Liver (tissue), 9 donors: Measurements from ENCODE around the gene VPS72. TPM values are rescaled to one million over a fixed set of nuclear protein-coding genes. Genes with fewer than 3 reads are reported as not detected.

Experiments
- DNase-seq: peaks from one replicate; pipeline ENCODE4 v3.0.0-alpha.2; 2017; ENCODE audit warnings: low spot score
- H3K27ac ChIP-seq, 2 donors: one replicate each; pipeline ENCODE4 v1.7.0; 2013; ENCODE audit warnings: inconsistent platforms in 2 of 2, low read length in 2 of 2, control low read depth in 1 of 2, low read depth in 1 of 2, mild to moderate bottlenecking in 1 of 2
- H3K27me3 ChIP-seq, 4 donors: one replicate each; pipeline versions ENCODE4 v1.6.1 to v1.7.0; 2013; ENCODE audit warnings: low read length in 3 of 4, inconsistent platforms in 1 of 4, mild to moderate bottlenecking in 1 of 4, moderate library complexity in 1 of 4; ENCODE audit not compliant: control insufficient read depth in 4 of 4, insufficient read depth in 4 of 4
- H3K36me3 ChIP-seq, 4 donors: one replicate each; pipeline versions ENCODE4 v1.6.1 to v1.7.0; 2013; ENCODE audit warnings: low read length in 3 of 4, mild to moderate bottlenecking in 3 of 4, low read depth in 1 of 4, moderate library complexity in 1 of 4; ENCODE audit not compliant: control insufficient read depth in 4 of 4, insufficient read depth in 3 of 4
- H3K4me1 ChIP-seq, 4 donors: one replicate each; pipeline versions ENCODE4 v1.6.1 to v1.7.0; 2013; ENCODE audit warnings: low read length in 3 of 4, mild to moderate bottlenecking in 3 of 4, moderate library complexity in 1 of 4; ENCODE audit not compliant: control insufficient read depth in 4 of 4, insufficient read depth in 4 of 4
- H3K4me3 ChIP-seq, 3 donors: one replicate each; pipeline versions ENCODE4 v1.6.1 to v1.7.0; 2013; ENCODE audit warnings: low read length in 3 of 3, control low read depth in 1 of 3, low read depth in 1 of 3, mild to moderate bottlenecking in 1 of 3
- H3K9ac ChIP-seq, 2 donors: one replicate each; pipeline ENCODE4 v1.7.0; 2013; ENCODE audit warnings: low read length in 2 of 2, mild to moderate bottlenecking in 2 of 2, moderate library complexity in 2 of 2, control low read depth in 1 of 2, low read depth in 1 of 2
- H3K9me3 ChIP-seq, 4 donors: one replicate each; pipeline versions ENCODE4 v1.6.1 to v1.7.0; 2013; ENCODE audit warnings: low read length in 3 of 4; ENCODE audit not compliant: control insufficient read depth in 4 of 4
- ATF3 ChIP-seq: IDR thresholded peaks from 2 replicates; pipeline ENCODE4 v1.6.1; 2016; ENCODE audit warnings: antibody characterized with exemption
- CTCF ChIP-seq: fragments of 150-350 bp; IDR thresholded peaks from 2 replicates; pipeline ENCODE4 v1.5.1; 2017; ENCODE audit warnings: improper control_type of control experiment, low read depth, low read length; ENCODE audit not compliant: missing input control
- EGR1 ChIP-seq, 2 donors: IDR thresholded peaks; 2 replicates each; pipeline ENCODE4 v1.6.1; 2016 to 2018; ENCODE audit warnings: antibody characterized with exemption in 2 of 2, low read depth in 2 of 2
- FOXA1 ChIP-seq: IDR thresholded peaks from 2 replicates; pipeline ENCODE4 v1.6.1; 2016; ENCODE audit warnings: antibody characterized with exemption
- FOXA2 ChIP-seq: IDR thresholded peaks from 2 replicates; pipeline ENCODE4 v1.6.1; 2016; ENCODE audit warnings: antibody characterized with exemption
- GABPA ChIP-seq, 2 donors: IDR thresholded peaks in 1 of 2; conservative IDR thresholded peaks in 1 of 2; 2 replicates each; pipeline ENCODE4 v1.6.1; 2016; ENCODE audit warnings: antibody characterized with exemption in 2 of 2, mild to moderate bottlenecking in 1 of 2, moderate library complexity in 1 of 2
- HNF4A ChIP-seq, 2 donors: conservative IDR thresholded peaks; 2 replicates each; pipeline ENCODE4 v1.6.1; 2016; ENCODE audit warnings: antibody characterized with exemption in 2 of 2, mild to moderate bottlenecking in 2 of 2
- HNF4G ChIP-seq: IDR thresholded peaks from 2 replicates; pipeline ENCODE4 v1.6.1; 2016; ENCODE audit warnings: antibody characterized with exemption
- JUND ChIP-seq, 2 donors: IDR thresholded peaks; 2 replicates each; pipeline ENCODE4 v1.6.1; 2016; ENCODE audit warnings: antibody characterized with exemption in 2 of 2
- MAX ChIP-seq: IDR thresholded peaks from 2 replicates; pipeline ENCODE4 v1.6.1; 2016; ENCODE audit warnings: antibody characterized with exemption
- NR2F2 ChIP-seq: IDR thresholded peaks from 2 replicates; pipeline ENCODE4 v1.6.1; 2016; ENCODE audit warnings: antibody characterized with exemption
- RAD21 ChIP-seq, 2 donors: IDR thresholded peaks; 2 replicates each; pipeline ENCODE4 v1.6.1; 2016; ENCODE audit warnings: antibody characterized with exemption in 2 of 2, mild to moderate bottlenecking in 2 of 2
- REST ChIP-seq: IDR thresholded peaks from 2 replicates; pipeline ENCODE4 v1.6.1; 2016; ENCODE audit warnings: antibody characterized with exemption, mild to moderate bottlenecking
- RXRA ChIP-seq, 2 donors: IDR thresholded peaks; 2 replicates each; pipeline ENCODE4 v1.6.1; 2017 to 2018; ENCODE audit warnings: antibody characterized with exemption in 2 of 2, mild to moderate bottlenecking in 1 of 2
- SP1 ChIP-seq: IDR thresholded peaks from 2 replicates; pipeline ENCODE4 v1.6.1; 2018; ENCODE audit warnings: antibody characterized with exemption, mild to moderate bottlenecking
- TAF1 ChIP-seq: conservative IDR thresholded peaks from 2 replicates; pipeline ENCODE4 v1.6.1; 2016; ENCODE audit warnings: antibody characterized with exemption, mild to moderate bottlenecking
- YY1 ChIP-seq: IDR thresholded peaks from 2 replicates; pipeline ENCODE4 v1.6.1; 2016; ENCODE audit warnings: antibody characterized with exemption, mild to moderate bottlenecking
- ZBTB33 ChIP-seq: IDR thresholded peaks from 2 replicates; pipeline ENCODE4 v1.6.1; 2016; ENCODE audit warnings: antibody characterized with exemption
- WGBS: extraction: QIAGEN DNeasy Blood & Tissue Kit; methylation state at CpG from one replicate; pipeline ENCODE4 v1.1.7; 2013; 5-methylcytosine and 5-hydroxymethylcytosine counted together
- polyA plus RNA-seq, 2 donors: library from polyadenylated mRNA; stranded (reverse) in 1 of 2; unstranded in 1 of 2; fragments of 200-250 nt in 1 of 2; fragments of >200 nt in 1 of 2; fragmentation: Nextera tagmentation in 1 of 2; extraction: Ambion mirVana in 1 of 2; gene quantifications; one replicate each; pipeline versions ENCODE4 v1.2.1 to v1.2.3, GENCODE V29; 2013 to 2015
- total RNA-seq, 2 donors: library from RNA; depleted of rRNA; stranded (reverse); fragments of >200 nt; gene quantifications; one replicate each; pipeline ENCODE4 v1.2.3, GENCODE V29; 2014
- donor health status: healthy.
- donor health status: healthy.
- donor health status: healthy.
- donor health status: healthy.
- donor health status: healthy.

VPS72 gene
- total and polyA plus RNA-seq, 4 donors: 10.7 to 16.0 (median 11.9) TPM

- DNase-seq: no peak
- Histone ChIP-seq H3K27ac (no peak overlapping the region), H3K9ac (no peak overlapping the region), H3K9me3 (no peaks in the 10 kb centered on the region), H3K36me3 (no peaks in the 10 kb centered on the region), H3K4me3 (no peak overlapping the region), H3K4me1 (peaks cover 2 to 22% (median 14%) of the 10 kb centered on the region in 4 donors), H3K27me3 (no peaks in the 10 kb centered on the region)
- 77% methylated on average over 6 of the region's 6 CpGs for WGBS
- TF ChIP-seq YY1 (no peak), NR2F2 (no peak), TAF1 (no peak), REST (no peak), ATF3 (no peak), JUND (IDR thresholded peaks at IDR 0.05) (no peak), RAD21 (IDR thresholded peaks at IDR 0.05) (no peak), ZBTB33 (no peak), GABPA (IDR thresholded peaks at IDR 0.05 in 1 of 2, conservative IDR thresholded peaks at IDR 0.05 in 1 of 2) (no peak), MAX (no peak), EGR1 (IDR thresholded peaks at IDR 0.05; ENCODE audit: low read depth in 2 of 2) (no peak), CTCF (no peak), RXRA (IDR thresholded peaks at IDR 0.05) (no peak), SP1 (no peak), HNF4A (conservative IDR thresholded peaks at IDR 0.05) (no peak), FOXA2 (no peak), FOXA1 (no peak), HNF4G (no peak)
Measured at GRCh38 chr1:151193304-151193703, 3.3 kb upstream of the VPS72 start.
